NOMO-1 treated with dmso at 0.1 percent for 144 hours (cell line): Measurements from ENCODE around the gene KIRREL1.
"Not testable (repeated sequence)": the region's sequence is repeated elsewhere in the genome, so short reads cannot be mapped to it uniquely, and the experiment has no call there.

ENCODE experiments used
- DNase-seq: peaks from one replicate; lab custom pipeline; 2025; ENCODE audit not compliant: unreplicated experiment; lab: John Stamatoyannopoulos, UW

KIRREL1 gene

GRCh38 chr1:158128531-158128930 is 135.1 kb downstream of the KIRREL1 start:
- DNase-seq: not testable (repeated sequence)

GRCh38 chr1:158131217-158131616 is 137.8 kb downstream of the KIRREL1 start:
- DNase-seq: no peak

- DNase-seq: no peak
Observed at GRCh38 chr1:158140764-158141192, 147.3 kb downstream of the KIRREL1 start.

GRCh38 chr1:158145173-158145719 is 151.8 kb downstream of the KIRREL1 start:
- no peak for DNase-seq

- DNase-seq: no peak
Observed at GRCh38 chr1:158146165-158146564, 152.7 kb downstream of the KIRREL1 start.

- no peak for DNase-seq
Observed at GRCh38 chr1:158146739-158147138, 153.3 kb downstream of the KIRREL1 start.

- DNase-seq: no peak
Observed at GRCh38 chr1:158147401-158147800, 154.0 kb downstream of the KIRREL1 start.

GRCh38 chr1:158147869-158148268 is 154.4 kb downstream of the KIRREL1 start:
- peak; percentile 2 for DNase-seq

- peak; percentile 30 for DNase-seq
Observed at GRCh38 chr1:158148468-158148867, 155.0 kb downstream of the KIRREL1 start.

- DNase-seq: no peak
Observed at GRCh38 chr1:158149175-158149574, 155.7 kb downstream of the KIRREL1 start.
